Measurements from ENCODE around the gene KIRREL1.

KIRREL1 gene

DNA sequence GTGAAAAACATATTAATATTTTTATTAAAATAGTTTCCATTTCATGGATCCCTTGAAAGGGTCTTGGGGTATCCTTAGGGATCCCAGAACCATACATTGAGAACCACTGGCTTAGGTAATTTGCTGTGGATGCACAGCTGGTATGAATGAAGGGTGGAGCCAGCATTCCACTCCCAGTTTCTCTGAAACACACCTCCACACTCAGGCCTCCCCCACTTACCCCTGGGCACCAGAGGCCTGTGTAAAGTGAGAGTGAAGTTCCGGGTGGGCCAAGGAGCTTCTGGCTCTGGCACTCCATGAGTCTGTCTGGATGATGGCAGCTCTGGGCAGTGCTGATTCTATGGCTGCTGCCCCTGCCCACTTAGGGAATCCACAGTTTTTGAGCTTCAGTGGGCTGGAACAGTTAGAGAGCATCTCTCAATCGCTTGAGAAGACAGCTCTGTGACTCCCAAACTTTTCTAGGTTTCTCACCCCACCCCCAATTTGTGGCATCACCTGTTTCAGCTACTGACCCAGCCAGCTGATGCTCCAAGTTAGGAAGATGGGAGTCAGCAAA lies 129.5 kb downstream of the KIRREL1 start:
- in situ Hi-C loops (cut with MboI; ENCODE audit: low sequenced_read_pairs), result loop anchor here (10.0 kb wide), 1 partner anchor 158 kb away; no protein-coding TSS in a partner anchor

DNA sequence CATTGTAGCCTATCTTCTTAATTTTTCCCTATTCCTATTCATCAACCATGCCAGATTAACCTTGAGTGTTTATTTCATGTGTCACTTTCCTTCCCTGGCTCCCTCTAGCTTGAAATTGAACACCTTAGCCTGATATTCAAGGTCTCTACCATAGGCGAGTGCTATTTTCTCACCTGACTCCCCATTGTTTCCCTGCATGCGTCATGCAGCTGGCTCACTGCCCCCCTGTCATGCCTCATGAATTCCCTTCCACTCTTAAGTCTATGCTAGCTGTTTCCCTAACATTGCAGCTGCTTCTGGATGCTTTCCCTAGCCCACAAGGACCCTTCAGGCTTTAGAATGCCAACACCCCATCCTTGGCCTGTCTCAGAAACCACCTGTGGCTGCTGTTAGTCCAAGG lies 130.6 kb downstream of the KIRREL1 start:
- in situ Hi-C loops (cut with MboI; ENCODE audit: low sequenced_read_pairs), result loop anchor here (10.0 kb wide), 1 partner anchor 159 kb away; no protein-coding TSS in a partner anchor

GRCh38 chr1:158124999-158125398 lies 131.6 kb downstream of the KIRREL1 start:
- in situ Hi-C loops (cut with MboI; ENCODE audit: low sequenced_read_pairs), result loop anchor here (10.0 kb wide), 1 partner anchor 160 kb away; no protein-coding TSS in a partner anchor

GRCh38 chr1:158126425-158126824 lies 133.0 kb downstream of the KIRREL1 start:
- in situ Hi-C loops (cut with MboI; ENCODE audit: low sequenced_read_pairs), result loop anchor here (10.0 kb wide), 1 partner anchor 162 kb away; no protein-coding TSS in a partner anchor

GRCh38 chr1:158128531-158128930 lies 135.1 kb downstream of the KIRREL1 start:
- in situ Hi-C loops (cut with MboI; ENCODE audit: low sequenced_read_pairs), result loop anchor here (10.0 kb wide), 1 partner anchor 164 kb away; no protein-coding TSS in a partner anchor

- in situ Hi-C loops (cut with MboI; ENCODE audit: low sequenced_read_pairs), result no loop called here
These were observed 137.8 kb downstream of the KIRREL1 start for GRCh38 chr1:158131217-158131616.

DNA sequence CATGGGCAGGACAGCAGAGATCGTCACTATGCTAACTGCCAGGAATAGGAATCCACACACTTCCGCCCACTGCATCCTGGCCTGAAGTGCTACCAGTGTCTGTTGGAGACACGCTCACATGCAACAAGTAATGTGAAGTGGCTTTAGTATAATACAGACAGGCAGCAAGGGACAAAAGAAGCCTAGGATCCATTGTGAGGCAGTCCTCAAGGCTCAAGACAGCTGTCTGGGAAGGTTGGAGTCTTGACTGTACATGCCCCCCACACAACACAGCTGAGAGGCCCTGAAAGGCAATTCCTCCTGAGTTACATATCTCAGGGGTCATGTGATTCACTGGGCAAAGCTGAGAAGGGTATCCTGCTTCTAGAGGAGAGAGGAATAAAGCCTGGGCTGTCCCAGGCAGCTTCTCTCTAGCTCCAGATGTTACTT lies 147.3 kb downstream of the KIRREL1 start:
- in situ Hi-C loops (cut with MboI; ENCODE audit: low sequenced_read_pairs), result no loop called here

- in situ Hi-C loops (cut with MboI; ENCODE audit: low sequenced_read_pairs), result no loop called here
These were observed 151.8 kb downstream of the KIRREL1 start for GRCh38 chr1:158145173-158145719.

DNA sequence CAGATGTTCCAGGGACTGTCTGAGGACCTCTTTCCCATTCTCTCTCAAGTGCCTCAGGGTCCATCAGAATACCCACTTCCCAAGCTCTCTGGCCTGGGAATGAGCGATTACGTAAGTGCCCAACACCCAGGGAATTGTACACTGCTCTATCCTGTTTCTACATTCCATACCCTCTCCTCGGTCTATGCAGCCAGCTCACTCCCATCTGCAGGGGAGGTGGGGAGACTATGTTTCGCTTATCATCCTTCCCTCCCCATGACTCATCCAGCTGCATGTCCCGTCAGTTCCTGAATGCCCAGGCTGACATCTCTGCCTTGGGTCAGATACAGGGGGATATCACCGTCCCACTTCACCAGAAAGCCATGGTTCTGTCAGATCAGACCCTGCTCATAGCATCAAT lies 152.7 kb downstream of the KIRREL1 start:
- in situ Hi-C loops (cut with MboI; ENCODE audit: low sequenced_read_pairs), result no loop called here

- in situ Hi-C loops (cut with MboI; ENCODE audit: low sequenced_read_pairs), result no loop called here
These were observed 153.3 kb downstream of the KIRREL1 start for GRCh38 chr1:158146739-158147138.

DNA sequence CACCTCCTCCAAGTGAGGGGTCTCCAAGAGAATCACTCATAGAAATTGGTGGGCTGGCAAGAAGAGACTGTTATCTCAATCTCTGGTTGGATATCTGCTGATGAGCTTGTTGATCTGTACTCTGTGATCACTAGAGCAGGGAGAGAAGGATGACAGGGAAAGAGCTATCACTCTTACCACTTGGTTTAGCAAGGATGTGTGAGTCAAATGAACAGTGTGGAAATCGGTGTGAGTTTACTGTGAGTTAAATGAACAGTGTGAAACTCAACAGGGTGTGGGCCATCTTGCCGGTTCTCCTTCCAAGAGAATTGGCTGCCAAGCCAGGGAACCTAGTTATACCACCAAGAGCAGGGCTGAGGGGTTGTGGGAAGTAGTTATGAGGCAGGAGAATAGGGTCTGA lies 154.0 kb downstream of the KIRREL1 start:
- in situ Hi-C loops (cut with MboI; ENCODE audit: low sequenced_read_pairs), result no loop called here

DNA sequence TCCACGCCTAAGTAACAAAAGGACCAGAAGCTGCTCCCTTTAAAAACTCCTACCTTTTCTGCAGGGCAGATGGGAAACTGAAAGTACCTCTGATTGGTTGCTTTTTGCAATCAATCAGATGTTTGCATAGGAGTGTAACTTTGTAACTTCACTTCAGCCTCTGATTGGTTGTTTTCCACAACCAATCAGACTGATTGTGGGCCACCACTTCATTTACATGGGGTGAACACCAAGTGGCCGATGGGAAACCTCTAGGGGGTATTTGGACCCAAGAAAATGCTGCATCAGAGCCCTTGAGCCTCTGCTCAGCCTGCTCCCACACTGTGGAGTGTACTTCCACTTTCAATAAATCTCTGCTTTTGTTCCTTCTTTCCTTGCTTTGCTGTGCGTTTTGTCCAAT lies 154.4 kb downstream of the KIRREL1 start:
- in situ Hi-C loops (cut with MboI; ENCODE audit: low sequenced_read_pairs), result no loop called here

GRCh38 chr1:158148468-158148867 lies 155.0 kb downstream of the KIRREL1 start:
- in situ Hi-C loops (cut with MboI; ENCODE audit: low sequenced_read_pairs), result no loop called here

GRCh38 chr1:158149175-158149574 lies 155.7 kb downstream of the KIRREL1 start:
- in situ Hi-C loops (cut with MboI; ENCODE audit: low sequenced_read_pairs), result no loop called here

Data from HL-60/S4 (cell line).